ENCODE results near the gene XYLT1.

Gene XYLT1

GRCh38 chr16:17356243-17356933, 114.4 kb downstream of the XYLT1 start:
- peaks cover 4% of the 10 kb centered on the region; the same call in 1 of the 2 replicates for H3K4me1 ChIP-seq (ENCODE audit: insufficient read depth, low read length)
- H3K9ac ChIP-seq (ENCODE audit: low read depth, low read length): no peak overlapping the region
- no peaks in the 10 kb centered on the region for H3K9me3 ChIP-seq (ENCODE audit: control insufficient read depth, insufficient read depth, low read length)
- H3K36me3 ChIP-seq (ENCODE audit: insufficient read depth, low read length): no peaks in the 10 kb centered on the region

GRCh38 chr16:17354685-17355084, 116.1 kb downstream of the XYLT1 start:
- no peak overlapping the region for H3K9ac ChIP-seq (ENCODE audit: low read depth, low read length)
- H3K9me3 ChIP-seq (ENCODE audit: control insufficient read depth, insufficient read depth, low read length): no peaks in the 10 kb centered on the region
- peaks cover 4% of the 10 kb centered on the region; the same call in 1 of the 2 replicates for H3K4me1 ChIP-seq (ENCODE audit: insufficient read depth, low read length)
- H3K36me3 ChIP-seq (ENCODE audit: insufficient read depth, low read length): no peaks in the 10 kb centered on the region

GRCh38 chr16:17354141-17354601, 116.6 kb downstream of the XYLT1 start:
- H3K36me3 ChIP-seq (ENCODE audit: insufficient read depth, low read length): no peaks in the 10 kb centered on the region

GRCh38 chr16:17353561-17353960, 117.2 kb downstream of the XYLT1 start:
- H3K4me1 ChIP-seq (ENCODE audit: insufficient read depth, low read length): no peaks in the 10 kb centered on the region
- H3K9ac ChIP-seq (ENCODE audit: low read depth, low read length): no peak overlapping the region
- H3K36me3 ChIP-seq (ENCODE audit: insufficient read depth, low read length): no peaks in the 10 kb centered on the region
- H3K9me3 ChIP-seq (ENCODE audit: control insufficient read depth, insufficient read depth, low read length): no peaks in the 10 kb centered on the region

More at GRCh38 chr16:17354141-17354601, 116.6 kb downstream of the XYLT1 start:
- no peak overlapping the region for H3K9ac ChIP-seq (ENCODE audit: low read depth, low read length)
- H3K9me3 ChIP-seq (ENCODE audit: control insufficient read depth, insufficient read depth, low read length): no peaks in the 10 kb centered on the region
- peaks cover 2% of the 10 kb centered on the region; the same call in 1 of the 2 replicates for H3K4me1 ChIP-seq (ENCODE audit: insufficient read depth, low read length)

GRCh38 chr16:17351441-17352035, 119.2 kb downstream of the XYLT1 start:
- Histone ChIP-seq H3K36me3 (ENCODE audit: insufficient read depth, low read length) (no peaks in the 10 kb centered on the region), H3K9ac (ENCODE audit: low read depth, low read length) (no peak overlapping the region), H3K9me3 (ENCODE audit: control insufficient read depth, insufficient read depth, low read length) (no peaks in the 10 kb centered on the region), H3K4me1 (ENCODE audit: insufficient read depth, low read length) (no peaks in the 10 kb centered on the region)

- Histone ChIP-seq H3K4me1 (ENCODE audit: insufficient read depth, low read length) (no peaks in the 10 kb centered on the region), H3K9me3 (ENCODE audit: control insufficient read depth, insufficient read depth, low read length) (no peaks in the 10 kb centered on the region), H3K9ac (ENCODE audit: low read depth, low read length) (no peak overlapping the region), H3K36me3 (ENCODE audit: insufficient read depth, low read length) (no peaks in the 10 kb centered on the region)
These were observed 120.6 kb downstream of the XYLT1 start for GRCh38 chr16:17350207-17350606.

- Histone ChIP-seq H3K9ac (ENCODE audit: low read depth, low read length) (no peak overlapping the region), H3K4me1 (ENCODE audit: insufficient read depth, low read length) (no peaks in the 10 kb centered on the region), H3K36me3 (ENCODE audit: insufficient read depth, low read length) (no peaks in the 10 kb centered on the region), H3K9me3 (ENCODE audit: control insufficient read depth, insufficient read depth, low read length) (no peaks in the 10 kb centered on the region)
These were observed 121.9 kb downstream of the XYLT1 start for GRCh38 chr16:17348826-17349225.

- Histone ChIP-seq H3K9ac (ENCODE audit: low read depth, low read length) (no peak overlapping the region), H3K4me1 (ENCODE audit: insufficient read depth, low read length) (no peaks in the 10 kb centered on the region), H3K36me3 (ENCODE audit: insufficient read depth, low read length) (no peaks in the 10 kb centered on the region)
These were observed 122.5 kb downstream of the XYLT1 start for GRCh38 chr16:17348042-17348783.

GRCh38 chr16:17347624-17348023, 123.1 kb downstream of the XYLT1 start:
- no peaks in the 10 kb centered on the region for H3K9me3 ChIP-seq (ENCODE audit: control insufficient read depth, insufficient read depth, low read length)
- H3K4me1 ChIP-seq (ENCODE audit: insufficient read depth, low read length): no peaks in the 10 kb centered on the region
- H3K9ac ChIP-seq (ENCODE audit: low read depth, low read length): no peak overlapping the region
- no peaks in the 10 kb centered on the region for H3K36me3 ChIP-seq (ENCODE audit: insufficient read depth, low read length)

More at GRCh38 chr16:17348042-17348783, 122.5 kb downstream of the XYLT1 start:
- H3K9me3 ChIP-seq (ENCODE audit: control insufficient read depth, insufficient read depth, low read length): no peaks in the 10 kb centered on the region

GRCh38 chr16:17346621-17347569, 123.9 kb downstream of the XYLT1 start:
- Histone ChIP-seq H3K4me1 (ENCODE audit: insufficient read depth, low read length) (no peaks in the 10 kb centered on the region), H3K9me3 (ENCODE audit: control insufficient read depth, insufficient read depth, low read length) (no peaks in the 10 kb centered on the region)

GRCh38 chr16:17345043-17345442, 125.7 kb downstream of the XYLT1 start:
- no peak overlapping the region for H3K9ac ChIP-seq (ENCODE audit: low read depth, low read length)
- no peaks in the 10 kb centered on the region for H3K36me3 ChIP-seq (ENCODE audit: insufficient read depth, low read length)
- no peaks in the 10 kb centered on the region for H3K4me1 ChIP-seq (ENCODE audit: insufficient read depth, low read length)
- H3K9me3 ChIP-seq (ENCODE audit: control insufficient read depth, insufficient read depth, low read length): no peaks in the 10 kb centered on the region

More at GRCh38 chr16:17346621-17347569, 123.9 kb downstream of the XYLT1 start:
- Histone ChIP-seq H3K36me3 (ENCODE audit: insufficient read depth, low read length) (no peaks in the 10 kb centered on the region), H3K9ac (ENCODE audit: low read depth, low read length) (no peak overlapping the region)

GRCh38 chr16:17343728-17344127, 127.0 kb downstream of the XYLT1 start:
- H3K4me1 ChIP-seq (ENCODE audit: insufficient read depth, low read length): no peaks in the 10 kb centered on the region
- H3K9me3 ChIP-seq (ENCODE audit: control insufficient read depth, insufficient read depth, low read length): no peaks in the 10 kb centered on the region
- H3K36me3 ChIP-seq (ENCODE audit: insufficient read depth, low read length): no peaks in the 10 kb centered on the region
- H3K9ac ChIP-seq (ENCODE audit: low read depth, low read length): no peak overlapping the region

GRCh38 chr16:17343028-17343427, 127.7 kb downstream of the XYLT1 start:
- no peak overlapping the region for H3K9ac ChIP-seq (ENCODE audit: low read depth, low read length)

GRCh38 chr16:17342031-17342430, 128.7 kb downstream of the XYLT1 start:
- Histone ChIP-seq H3K9me3 (ENCODE audit: control insufficient read depth, insufficient read depth, low read length) (no peaks in the 10 kb centered on the region), H3K36me3 (ENCODE audit: insufficient read depth, low read length) (no peaks in the 10 kb centered on the region), H3K4me1 (ENCODE audit: insufficient read depth, low read length) (no peaks in the 10 kb centered on the region), H3K9ac (ENCODE audit: low read depth, low read length) (no peak overlapping the region)

More at GRCh38 chr16:17343028-17343427, 127.7 kb downstream of the XYLT1 start:
- Histone ChIP-seq H3K9me3 (ENCODE audit: control insufficient read depth, insufficient read depth, low read length) (no peaks in the 10 kb centered on the region), H3K4me1 (ENCODE audit: insufficient read depth, low read length) (no peaks in the 10 kb centered on the region), H3K36me3 (ENCODE audit: insufficient read depth, low read length) (no peaks in the 10 kb centered on the region)
